KG1 (cell line): Measurements from ENCODE around the gene TM4SF5.
"Not testable (repeated sequence)": the region's sequence is repeated elsewhere in the genome, so short reads cannot be mapped to it uniquely, and the experiment has no call there.

Source experiments
- DNase-seq: peaks from one replicate; lab custom pipeline; 2025; lab: John Stamatoyannopoulos, UW

The TM4SF5 gene

DNA sequence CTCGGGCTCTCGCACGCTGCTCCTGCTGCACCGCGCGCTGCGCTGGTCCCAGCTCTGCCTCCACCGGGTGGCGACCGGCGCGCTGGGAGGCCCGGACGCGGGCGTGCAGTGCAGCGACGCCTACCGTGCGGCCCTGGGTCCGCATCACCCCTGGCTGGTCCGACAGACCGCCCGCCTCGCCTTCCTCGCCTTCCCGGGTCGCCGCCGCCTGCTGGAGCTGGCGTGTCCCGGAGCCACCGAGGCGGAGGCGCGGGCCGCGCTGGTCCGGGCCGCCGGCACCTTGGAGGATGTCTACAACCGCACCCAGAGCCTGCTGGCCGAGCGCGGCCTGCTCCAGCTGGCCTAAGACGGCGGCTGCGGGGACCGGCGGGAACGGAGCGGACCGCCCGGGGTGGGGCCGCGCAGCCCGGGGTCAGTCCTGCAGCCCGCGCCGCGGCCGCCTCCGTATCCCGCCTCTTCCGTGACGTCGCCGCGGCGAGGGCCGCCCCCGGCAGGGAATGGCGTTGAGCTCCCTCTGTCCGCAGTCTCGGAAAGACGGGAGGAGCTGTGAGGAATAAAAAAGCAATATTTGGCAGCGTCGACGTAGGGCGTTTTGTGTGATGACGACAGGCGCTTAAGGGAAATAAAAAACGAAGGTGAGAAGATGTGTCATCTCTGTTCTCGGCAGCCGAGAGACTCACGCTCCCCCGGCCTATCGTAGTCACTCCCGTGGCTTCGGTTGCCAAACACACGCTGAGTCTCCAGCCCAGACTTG is 18.4 kb downstream of the TM4SF5 start:
- peak; percentile 9 for DNase-seq

DNA sequence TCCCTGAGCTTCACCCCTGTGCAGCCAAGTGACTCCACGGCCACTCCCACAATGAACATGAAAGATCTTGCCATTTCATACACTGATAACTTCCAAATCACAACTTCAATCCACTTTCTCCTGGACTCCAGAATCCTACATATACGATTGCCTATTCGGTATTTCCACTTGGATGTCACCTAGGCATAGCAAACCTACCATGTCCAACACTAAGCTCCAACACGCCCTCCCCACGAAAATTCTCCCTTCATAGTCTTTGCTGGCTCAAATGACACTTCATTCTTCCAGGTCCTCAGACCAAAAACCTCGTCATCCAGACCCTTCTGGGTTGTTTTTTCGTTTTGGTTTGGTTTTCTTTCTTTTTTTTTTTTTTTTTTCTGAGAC is 19.0 kb downstream of the TM4SF5 start:
- no peak for DNase-seq

DNA sequence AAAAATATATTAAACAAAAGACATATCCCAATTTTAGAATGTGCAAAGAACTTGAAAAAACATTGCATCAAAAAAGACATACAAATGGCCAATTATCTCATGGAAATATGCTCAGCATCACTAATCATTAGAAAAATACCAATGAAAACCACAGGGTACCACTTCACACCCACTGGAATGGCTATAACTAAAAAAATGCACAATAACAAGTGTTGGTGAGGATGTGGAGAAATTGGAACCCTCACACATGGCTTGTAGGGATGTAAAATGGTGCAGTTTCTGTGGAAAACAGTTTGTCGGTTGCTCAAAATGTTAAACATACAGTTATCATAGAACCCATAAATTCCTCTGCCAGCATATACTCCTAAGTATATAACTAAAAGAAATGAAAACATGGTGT is 23.5 kb downstream of the TM4SF5 start:
- no peak for DNase-seq

DNA sequence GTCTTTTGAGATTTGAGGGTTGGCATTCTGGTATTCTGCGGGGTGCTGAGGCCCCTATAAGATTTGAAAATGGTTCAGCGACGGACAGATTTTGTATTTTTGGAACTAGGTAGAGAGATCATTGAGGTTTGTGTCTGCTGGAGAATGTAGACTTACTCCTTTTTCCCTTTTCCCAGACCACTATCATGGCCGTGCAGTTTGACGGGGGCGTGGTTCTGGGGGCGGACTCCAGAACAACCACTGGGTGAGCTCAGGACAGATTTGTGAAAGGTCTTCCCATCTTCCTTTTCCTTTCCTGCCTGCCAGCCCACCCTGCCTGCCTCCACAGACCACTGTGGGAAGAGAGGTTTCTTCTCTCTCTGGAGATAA is 24.9 kb downstream of the TM4SF5 start:
- no peak for DNase-seq

DNA sequence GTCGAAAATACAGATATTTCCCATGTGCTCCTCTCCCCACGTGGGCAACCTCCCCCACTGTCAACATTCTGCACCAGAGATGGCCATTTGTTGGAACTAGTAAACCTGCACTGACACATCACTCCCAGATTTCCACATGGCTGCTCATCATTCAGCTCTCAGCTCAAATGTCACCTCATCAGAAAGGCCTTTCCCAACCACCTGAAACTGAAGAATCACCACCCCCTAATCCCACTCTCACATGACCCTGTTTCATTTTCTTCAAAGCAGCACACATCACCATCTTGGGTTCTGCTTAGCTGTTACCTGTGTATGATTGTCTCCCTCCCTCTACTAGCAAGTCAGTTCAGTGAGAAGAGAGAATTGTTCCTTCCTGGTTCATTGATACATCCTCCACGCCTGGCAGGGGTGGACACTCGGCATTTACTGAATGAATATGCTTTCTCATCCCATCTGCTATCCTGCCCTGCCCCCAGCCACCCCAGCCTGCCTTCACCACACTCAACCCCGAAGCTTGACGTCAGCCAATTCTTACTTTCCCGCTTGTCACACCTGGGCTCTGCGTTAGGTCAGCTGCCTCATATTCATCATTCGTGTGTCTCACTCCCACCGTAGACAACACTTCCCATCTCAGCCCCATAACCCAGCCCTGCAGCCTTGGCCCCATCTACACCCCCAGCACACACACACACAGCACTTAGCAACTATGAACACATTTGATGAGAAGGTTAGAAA is 28.9 kb downstream of the TM4SF5 start:
- no peak for DNase-seq

DNA sequence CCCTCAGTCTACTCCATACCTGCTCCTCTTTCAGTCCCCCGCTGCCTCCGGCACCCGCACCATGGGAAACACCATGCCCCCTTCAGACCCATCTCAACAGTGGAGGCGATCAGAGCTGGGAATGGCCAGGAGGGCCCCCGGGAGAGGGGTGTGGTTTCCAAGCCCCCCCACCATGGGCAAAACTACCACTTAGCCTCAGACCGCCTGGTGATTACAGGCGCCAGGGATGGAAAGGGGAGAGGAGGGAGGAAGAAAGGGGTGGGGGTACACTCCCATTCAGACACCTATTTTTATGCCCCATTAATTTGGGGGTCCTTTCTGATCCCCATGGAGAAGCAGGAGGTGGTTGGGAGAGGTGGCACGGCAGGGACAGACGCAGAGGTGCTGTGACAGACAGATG is 30.5 kb downstream of the TM4SF5 start, which contains the start of gene C17orf114:
Gene C17orf114, minus strand, starts transcription at position 101 of the 400 bp plus-strand sequence.
- no peak for DNase-seq

DNA sequence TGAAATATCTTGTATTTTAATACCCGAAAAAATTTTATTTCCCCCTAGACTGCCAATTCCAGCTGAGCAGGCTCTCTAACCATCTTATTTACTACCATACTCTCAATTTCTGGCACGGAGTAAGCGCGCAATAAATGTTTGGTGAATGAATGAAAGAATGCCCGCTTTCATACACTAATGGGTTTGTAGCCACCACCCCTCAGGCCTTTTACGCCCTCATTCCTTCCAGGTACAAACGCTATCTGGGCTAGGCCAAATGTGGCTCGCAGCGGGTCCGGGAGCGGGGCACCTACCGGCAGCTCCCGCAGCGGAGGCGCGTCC is 34.7 kb downstream of the TM4SF5 start:
- DNase-seq: no peak

DNA sequence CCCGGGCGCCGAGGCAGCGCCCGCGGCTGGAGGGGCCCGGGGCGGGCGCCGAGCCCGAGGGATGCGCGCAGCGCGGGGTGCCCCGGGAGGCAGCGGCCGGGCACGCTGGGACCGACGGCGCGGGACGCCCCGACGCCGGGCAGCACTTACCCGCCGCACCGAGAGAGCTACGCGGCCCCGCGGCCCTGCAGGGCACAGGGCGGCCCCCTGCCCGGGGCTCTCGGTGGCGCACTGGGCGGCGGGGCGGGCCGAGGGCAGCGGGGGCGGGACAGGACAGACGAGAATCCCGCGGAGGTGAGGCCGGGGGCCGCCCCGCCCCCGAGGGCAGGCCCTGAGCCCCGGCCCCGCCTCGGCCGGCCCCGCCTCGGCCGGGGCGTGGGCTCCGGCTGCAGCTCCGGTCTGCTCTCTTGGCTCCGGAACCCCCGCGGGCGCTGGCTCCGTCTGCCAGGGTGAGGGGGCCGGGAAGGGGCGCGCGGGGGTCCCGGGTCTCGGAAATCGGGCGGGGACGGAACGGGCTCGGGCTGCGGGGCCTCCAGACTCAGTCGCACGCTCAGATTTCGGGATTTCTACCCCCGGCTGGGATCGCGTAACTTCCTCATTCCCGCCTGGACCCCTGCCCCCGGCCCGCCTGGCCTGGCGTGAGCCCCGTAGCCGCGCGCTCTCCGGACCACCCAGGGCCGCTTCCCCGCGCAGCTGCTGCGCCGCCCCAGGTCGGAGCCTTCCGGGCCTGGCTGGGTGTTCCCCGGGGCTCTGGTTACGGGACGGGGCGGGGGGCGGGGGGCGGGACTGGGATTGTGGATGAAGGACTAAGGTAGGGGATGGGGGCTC is 35.3 kb downstream of the TM4SF5 start, which contains the start of gene PLD2:
Gene PLD2, plus strand, starts transcription at position 376 of the 828 bp plus-strand sequence. CDS start 621 bp downstream, outside the sequence.
- DNase-seq: no peak

DNA sequence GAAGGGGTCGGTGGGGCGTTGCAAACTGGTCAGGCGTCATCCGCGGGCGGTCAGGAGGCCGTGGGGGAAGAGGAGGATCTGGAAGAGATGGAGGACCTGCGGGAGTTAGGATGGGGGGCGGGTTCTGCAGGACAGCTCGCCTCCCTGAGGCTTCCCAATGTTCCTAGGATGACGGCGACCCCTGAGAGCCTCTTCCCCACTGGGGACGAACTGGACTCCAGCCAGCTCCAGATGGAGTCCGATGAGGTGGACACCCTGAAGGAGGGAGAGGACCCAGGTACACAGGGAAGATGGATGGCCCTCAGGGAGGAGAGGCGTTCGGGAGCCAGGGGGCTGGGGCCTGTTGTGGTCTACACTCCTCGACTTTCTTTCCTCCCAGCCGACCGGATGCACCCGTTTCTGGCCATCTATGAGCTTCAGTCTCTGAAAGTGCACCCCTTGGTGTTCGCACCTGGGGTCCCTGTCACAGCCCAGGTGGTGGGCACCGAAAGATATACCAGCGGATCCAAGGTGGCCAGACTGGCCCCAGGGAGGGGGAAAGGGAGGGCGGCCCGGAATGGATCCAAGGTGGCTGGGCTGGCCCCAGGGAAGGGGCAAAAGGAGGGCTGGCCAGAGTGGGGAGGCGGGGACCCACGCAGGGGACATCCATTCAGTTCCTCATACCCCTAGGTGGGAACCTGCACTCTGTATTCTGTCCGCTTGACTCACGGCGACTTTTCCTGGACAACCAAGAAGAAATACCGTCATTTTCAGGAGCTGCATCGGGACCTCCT is 36.1 kb downstream of the TM4SF5 start:
- no peak for DNase-seq

DNA sequence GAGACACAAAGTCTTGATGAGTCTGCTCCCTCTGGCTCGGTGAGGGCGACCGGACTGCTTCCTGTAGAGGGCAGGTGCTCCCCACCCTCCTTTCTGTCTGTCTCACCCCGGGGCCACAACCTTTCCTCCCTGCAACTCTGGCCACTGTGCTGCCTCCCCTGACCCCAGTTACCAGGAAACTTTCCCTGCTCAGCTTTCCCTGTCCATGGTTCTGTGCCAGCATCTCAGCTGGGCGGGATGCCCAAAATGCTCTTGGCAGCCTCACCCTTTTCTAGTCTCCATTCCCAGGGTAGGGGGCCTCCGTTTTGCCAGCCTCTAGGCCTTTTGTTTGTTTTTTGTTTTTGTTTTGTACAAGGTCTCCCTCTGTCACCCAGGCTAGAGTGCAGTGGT is 36.7 kb downstream of the TM4SF5 start:
- no peak for DNase-seq

DNA sequence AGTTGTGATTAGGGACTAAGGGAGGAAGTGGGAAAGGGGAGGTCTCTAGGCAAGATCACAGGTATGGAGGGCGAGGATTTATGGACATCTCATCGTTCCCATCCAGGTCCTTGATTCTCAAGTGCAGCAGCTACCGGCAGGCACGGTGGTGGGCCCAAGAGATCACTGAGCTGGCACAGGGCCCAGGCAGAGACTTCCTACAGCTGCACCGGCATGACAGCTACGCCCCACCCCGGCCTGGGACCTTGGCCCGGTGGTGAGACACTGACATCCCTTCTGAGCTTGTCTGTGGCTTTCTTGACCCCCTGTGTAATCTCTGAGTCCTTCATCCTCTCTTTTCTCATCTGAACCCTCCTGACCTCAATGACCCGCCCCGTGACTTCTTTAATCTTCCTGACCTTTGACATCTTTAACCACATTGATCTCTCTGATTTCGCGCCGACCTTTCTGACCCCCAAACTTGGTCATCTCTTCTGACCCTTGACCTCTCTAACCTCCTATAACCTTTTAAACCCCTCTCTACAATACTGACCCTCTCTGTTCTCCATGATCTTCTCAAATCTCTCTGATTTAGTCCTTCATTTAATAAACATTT is 39.1 kb downstream of the TM4SF5 start:
- no peak for DNase-seq

DNA sequence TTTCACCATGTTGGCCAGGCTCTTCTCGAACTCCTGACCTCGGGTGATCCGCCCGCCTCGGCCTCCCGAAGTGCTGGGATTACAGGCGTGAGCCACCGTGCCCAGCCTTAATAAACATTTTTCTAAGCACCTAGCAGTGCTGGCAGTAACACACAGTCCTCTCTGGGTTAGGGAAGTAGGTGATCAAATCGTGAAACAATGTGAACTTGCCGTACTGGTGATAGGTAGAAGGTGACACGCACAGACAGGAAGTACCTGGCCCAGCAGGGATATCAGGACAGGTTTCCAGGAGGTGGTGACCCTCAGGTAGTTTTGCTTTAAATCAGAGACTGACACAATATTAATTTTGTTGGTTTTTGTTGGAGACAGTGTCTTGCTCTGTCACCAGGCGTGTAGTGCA is 39.8 kb downstream of the TM4SF5 start:
- DNase-seq: no peak

DNA sequence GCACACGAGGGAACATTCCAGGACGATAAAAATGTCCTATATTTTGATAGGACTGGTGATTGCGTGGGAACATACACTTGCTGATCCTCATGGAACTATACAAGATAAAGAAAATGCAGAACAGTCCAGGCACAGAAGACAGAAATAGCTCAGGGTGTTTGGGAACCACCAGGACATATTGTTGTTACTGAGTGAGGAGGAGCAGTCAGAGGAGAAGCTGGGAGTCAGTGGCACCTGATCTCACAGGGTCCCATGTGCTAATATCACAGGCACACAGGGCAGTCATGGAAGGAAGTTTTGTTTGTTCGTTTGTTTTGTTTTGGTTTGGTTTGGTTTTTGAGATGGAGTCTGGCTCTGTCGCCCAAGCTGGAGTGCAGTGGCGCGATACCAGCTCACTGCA is 41.0 kb downstream of the TM4SF5 start:
- no peak for DNase-seq

DNA sequence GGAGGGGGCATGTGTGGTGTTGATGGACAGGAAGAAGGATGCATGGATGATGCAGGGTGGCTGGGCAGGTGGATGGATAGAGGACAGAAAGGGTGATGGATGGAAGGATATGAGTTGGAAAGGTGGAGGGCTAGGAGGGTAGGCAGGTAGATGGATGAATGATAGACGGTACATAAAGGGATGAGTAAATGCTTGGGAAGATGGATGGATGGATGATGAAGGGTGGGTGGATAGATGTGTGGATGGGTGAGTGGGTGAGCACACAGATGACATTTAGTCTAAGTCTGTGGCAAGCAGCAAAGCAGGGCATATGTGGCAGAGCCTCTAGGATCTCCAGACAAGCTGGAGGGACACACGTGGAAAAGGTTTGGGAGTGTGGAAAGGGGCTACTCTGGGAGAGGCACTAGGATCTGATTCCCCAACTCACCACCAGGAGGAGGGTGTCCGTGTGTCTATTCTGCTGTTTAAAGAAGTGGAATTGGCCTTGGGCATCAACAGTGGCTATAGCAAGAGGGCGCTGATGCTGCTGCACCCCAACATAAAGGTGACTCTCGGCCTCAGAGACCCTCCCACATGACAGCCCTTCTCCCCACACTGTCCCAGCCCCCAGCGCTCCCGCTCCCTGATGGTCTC is 43.5 kb downstream of the TM4SF5 start:
- DNase-seq: no peak

DNA sequence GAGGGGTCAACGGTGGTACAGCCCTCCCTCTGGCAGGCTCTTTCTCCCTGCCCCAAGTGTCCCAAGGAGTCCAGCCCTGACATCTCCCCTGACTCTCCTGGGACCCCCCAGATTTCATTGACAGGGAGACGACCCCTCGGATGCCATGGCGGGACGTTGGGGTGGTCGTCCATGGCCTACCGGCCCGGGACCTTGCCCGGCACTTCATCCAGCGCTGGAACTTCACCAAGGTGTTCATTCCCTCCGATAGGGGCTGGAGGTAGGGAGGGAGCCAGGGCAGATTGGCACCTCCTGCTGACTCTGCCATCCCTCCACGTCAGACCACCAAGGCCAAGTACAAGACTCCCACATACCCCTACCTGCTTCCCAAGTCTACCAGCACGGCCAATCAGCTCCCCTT is 45.1 kb downstream of the TM4SF5 start:
- no peak for DNase-seq

DNA sequence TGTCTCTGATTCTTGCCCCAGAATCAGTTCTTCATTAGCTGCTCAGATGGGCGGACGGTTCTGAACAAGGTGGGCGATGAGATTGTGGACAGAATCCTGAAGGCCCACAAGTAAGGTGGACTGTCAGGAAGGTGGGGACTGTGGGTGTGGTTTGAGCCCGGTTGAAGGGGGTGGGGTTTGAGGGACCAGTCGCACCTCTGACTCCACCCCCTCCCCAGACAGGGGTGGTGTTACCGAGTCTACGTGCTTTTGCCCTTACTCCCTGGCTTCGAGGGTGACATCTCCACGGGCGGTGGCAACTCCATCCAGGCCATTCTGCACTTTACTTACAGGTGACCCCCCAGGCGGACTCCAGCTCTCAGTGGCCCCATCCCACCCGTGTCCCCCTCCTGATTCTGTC is 46.6 kb downstream of the TM4SF5 start:
- no peak for DNase-seq

DNA sequence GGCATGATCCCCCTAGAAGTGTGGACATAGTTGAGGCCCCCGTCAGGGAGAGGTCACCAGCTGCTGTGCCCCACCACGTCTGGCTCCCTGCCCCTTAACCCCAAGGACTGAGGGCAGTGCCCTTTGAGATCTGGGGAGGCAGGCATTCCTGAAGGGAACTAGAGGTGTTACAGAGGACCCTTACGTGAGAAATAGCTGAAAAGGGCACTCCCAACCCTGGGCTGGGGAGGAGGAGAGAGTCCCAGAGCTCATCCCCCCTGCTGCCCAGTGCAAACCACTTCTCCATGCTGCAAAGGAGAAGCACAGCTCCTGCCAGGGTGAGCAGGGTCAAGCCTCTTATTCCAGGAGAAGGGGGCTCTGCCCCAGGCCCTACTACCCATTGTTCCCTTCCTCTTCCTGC is 51.1 kb downstream of the TM4SF5 start:
- no peak for DNase-seq

DNA sequence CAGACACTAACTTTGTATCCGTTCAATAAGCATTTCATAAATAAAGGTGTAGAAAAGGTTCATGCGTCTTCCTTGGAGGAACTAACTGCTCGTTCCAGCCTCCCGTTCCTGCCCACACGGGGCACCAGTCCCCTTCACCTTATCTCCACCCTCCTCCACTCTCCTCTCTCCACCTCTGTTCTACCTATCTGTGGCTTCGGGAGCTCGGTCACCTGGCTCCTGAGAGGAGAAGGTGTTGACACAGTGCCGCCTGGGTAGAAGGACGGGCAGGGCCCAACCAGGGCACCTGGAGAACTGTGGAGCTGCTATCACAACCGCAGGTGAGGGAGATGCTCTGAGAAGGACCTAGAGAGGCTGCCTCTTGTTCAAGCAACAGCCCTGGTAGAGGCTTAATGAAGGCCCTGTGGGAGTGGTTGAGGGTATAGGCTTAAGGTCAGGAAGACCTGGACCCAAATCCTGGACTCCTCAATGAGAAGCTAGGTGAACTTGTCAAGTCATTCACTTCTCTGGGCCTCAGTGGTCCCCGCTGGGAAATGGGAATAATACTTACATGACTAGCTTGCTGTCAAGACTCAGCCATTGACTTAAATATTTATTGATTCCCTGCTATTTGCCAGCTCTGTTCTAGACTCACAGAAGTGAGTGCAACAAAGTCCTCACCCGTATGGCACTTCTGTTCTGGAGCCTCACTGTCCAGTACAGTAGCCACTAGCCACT is 51.8 kb downstream of the TM4SF5 start:
- no peak for DNase-seq

DNA sequence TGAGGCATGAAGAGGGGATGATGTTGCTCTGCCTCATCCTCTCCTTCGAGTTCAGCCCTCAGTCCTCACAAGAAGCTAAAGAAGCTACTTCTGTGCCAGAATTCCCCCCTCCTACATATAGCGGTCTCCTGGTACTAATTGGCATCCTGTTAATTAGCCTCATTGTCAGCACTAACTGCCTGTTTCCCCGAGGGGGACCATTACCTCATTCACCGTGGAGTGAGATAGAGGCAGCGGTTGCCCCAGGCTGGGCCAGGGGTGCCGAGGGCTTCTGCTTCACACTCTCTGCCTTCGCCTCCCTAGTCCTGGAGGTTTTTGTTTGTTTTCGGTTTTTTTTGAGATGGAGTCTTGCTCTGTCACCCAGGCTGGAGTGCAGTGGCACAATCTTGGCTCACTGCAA is 55.7 kb downstream of the TM4SF5 start:
- DNase-seq: no peak

DNA sequence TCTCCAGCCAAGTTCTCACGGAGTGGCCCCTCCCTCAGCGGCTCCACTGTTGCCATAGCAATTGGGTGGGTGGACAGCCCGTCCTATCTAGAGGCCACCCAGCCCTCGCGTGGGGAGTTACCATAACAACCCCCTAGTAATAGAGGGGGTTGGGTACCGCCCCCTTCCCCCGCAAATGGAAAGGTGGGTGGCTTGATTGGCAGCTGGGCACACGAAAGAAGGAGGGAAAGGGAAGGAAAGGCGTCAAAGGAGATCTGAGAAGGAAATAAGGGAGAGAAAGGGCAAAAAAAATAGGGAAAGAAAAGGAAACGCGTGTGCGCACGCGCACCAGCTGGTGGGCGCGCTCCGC is 61.1 kb downstream of the TM4SF5 start:
- not testable (repeated sequence) for DNase-seq
